NOMO-1 (cell line): Measurements from ENCODE around the gene ZNF630.
"Not testable (repeated sequence)": the region's sequence is repeated elsewhere in the genome, so short reads cannot be mapped to it uniquely, and the experiment has no call there.

Experiments
- DNase-seq, 2 experiments: peaks; one replicate each; lab custom pipeline; 2025; ENCODE audit not compliant: unreplicated experiment in 2 of 2; lab: John Stamatoyannopoulos, UW

ZNF630 gene

GRCh38 chrX:48030237-48030636, 41.2 kb downstream of the ZNF630 start:
- DNase-seq: no peak

- no peak for DNase-seq
These were observed 43.3 kb downstream of the ZNF630 start for GRCh38 chrX:48028091-48028490.

GRCh38 chrX:48027545-48027944, 43.9 kb downstream of the ZNF630 start:
- not testable (repeated sequence) for DNase-seq

- DNase-seq: peak; percentile 20 to 46
These were observed 45.9 kb downstream of the ZNF630 start for GRCh38 chrX:48025561-48025960.

- DNase-seq: no peak
These were observed 48.7 kb downstream of the ZNF630 start for GRCh38 chrX:48022738-48023137.

GRCh38 chrX:48022100-48022499, 49.3 kb downstream of the ZNF630 start:
- DNase-seq: no peak

GRCh38 chrX:48021026-48021900, 50.2 kb downstream of the ZNF630 start:
- peak; percentile 41 to 48 for DNase-seq

GRCh38 chrX:48020472-48020871, 51.0 kb downstream of the ZNF630 start:
- DNase-seq: not testable (repeated sequence)

- not testable (repeated sequence) for DNase-seq
These were observed 51.5 kb downstream of the ZNF630 start for GRCh38 chrX:48019892-48020291.

- not testable (repeated sequence) for DNase-seq
These were observed 54.7 kb downstream of the ZNF630 start for GRCh38 chrX:48016583-48017310.

GRCh38 chrX:48009445-48009960, 61.9 kb downstream of the ZNF630 start:
- DNase-seq: not testable (repeated sequence)
